K562 (cell line): ENCODE results near the gene PSMA5. TPM values are rescaled to one million over a fixed set of nuclear protein-coding genes. Genes with fewer than 3 reads are reported as not detected.
A peak's percentile ranks its signal among the peaks of the same experiment; 100 is the strongest.

Experiments used
- ARID1B ChIP-seq: fragments of 450-650 bp; IDR thresholded peaks from 2 replicates; pipeline ENCODE4 v1.6.1; 2016; ENCODE audit warnings: antibody characterized with exemption, mild to moderate bottlenecking, inconsistent platforms
- BRCA1 ChIP-seq, 2 experiments: fragments of 450-650 bp in 1 of 2; sonication (generic) in 1 of 2; formaldehyde crosslinking in 1 of 2; IDR thresholded peaks; 2 replicates each; pipeline versions ENCODE4 v1.5.0 to v1.6.1; 2017 to 2020; ENCODE audit warnings: mild to moderate bottlenecking in 1 of 2, missing genetic modification reagents in 1 of 2
- CAMTA2 ChIP-seq: fragments of 250-450 bp; sonication (Bioruptor Pico); conservative IDR thresholded peaks from 2 replicates; pipeline ENCODE4 v1.5.1; 2022
- DIDO1 ChIP-seq: fragments of 450-650 bp; IDR thresholded peaks from 2 replicates; pipeline ENCODE4 v1.6.1; 2016; ENCODE audit warnings: low read depth, missing biosample characterization, missing genetic modification characterization
- ESRRA ChIP-seq: fragments of 450-650 bp; IDR thresholded peaks from 2 replicates; pipeline ENCODE4 v1.6.1; 2014; ENCODE audit warnings: low read depth, mild to moderate bottlenecking, moderate library complexity, borderline replicate concordance
- EWSR1 ChIP-seq: fragments of 450-650 bp; IDR thresholded peaks from 2 replicates; pipeline ENCODE4 v1.6.1; 2018; ENCODE audit warnings: borderline replicate concordance, mild to moderate bottlenecking, low read depth, moderate library complexity; ENCODE audit not compliant: partially characterized antibody
- MCM7 ChIP-seq, 2 experiments: fragments of 450-650 bp; IDR thresholded peaks; 2 replicates each; pipeline ENCODE4 v1.6.1; 2016 to 2018
- MTA1 ChIP-seq: fragments of 450-650 bp; IDR thresholded peaks from 2 replicates; pipeline ENCODE4 v1.6.1; 2017; ENCODE audit warnings: borderline replicate concordance
- NBN ChIP-seq: fragments of 450-650 bp; IDR thresholded peaks from 2 replicates; pipeline ENCODE4 v1.6.1; 2016; ENCODE audit warnings: low read depth, mild to moderate bottlenecking
- NEUROD1 ChIP-seq: fragments of 150-350 bp; IDR thresholded peaks from 2 replicates; pipeline ENCODE4 v1.6.1; 2014; ENCODE audit warnings: borderline replicate concordance, low read length, low read depth; ENCODE audit not compliant: partially characterized antibody
- SNRNP70 ChIP-seq: fragments of 200-400 bp; formaldehyde crosslinking; optimal IDR thresholded peaks from 2 replicates; pipeline ENCODE3; 2017; ENCODE audit warnings: low read depth, low read length
- SRSF3 ChIP-seq: fragments of 200-400 bp; formaldehyde crosslinking; IDR thresholded peaks from 2 replicates; pipeline ENCODE4 v1.6.1; 2016; ENCODE audit warnings: mild to moderate bottlenecking, low read length, moderate library complexity; ENCODE audit not compliant: insufficient read depth
- ZSCAN32 ChIP-seq: fragments of 450-650 bp; formaldehyde crosslinking; IDR thresholded peaks from 2 replicates; pipeline ENCODE4 v1.4.0; 2020; ENCODE audit warnings: mild to moderate bottlenecking, moderate library complexity
- polyA plus RNA-seq, 8 experiments: library from polyadenylated mRNA; depleted of rRNA in 4 of 8; stranded (reverse) in 5 of 8; unstranded in 3 of 8; fragments of >200 nt; fragmentation: Nextera tagmentation in 2 of 8; fragmentation: Illumina TruSeq in 1 of 8; extraction: Ambion mirVana in 2 of 8; extraction: Trizol in 1 of 8; gene quantifications; 2 replicates each; pipeline versions ENCODE4 v1.2.1 to v1.2.3, GENCODE V29; 2011 to 2014; ENCODE audit warnings: inconsistent platforms in 1 of 8, missing spikeins in 1 of 8
- total RNA-seq, 7 experiments: library from RNA; depleted of rRNA in 6 of 7; stranded (reverse); fragments of >200 nt in 6 of 7; fragmentation: Illumina TruSeq in 2 of 7; extraction: Trizol in 2 of 7; gene quantifications; 2 replicates each; pipeline versions ENCODE4 v1.2.1 to v1.2.3, GENCODE V29; 2011 to 2021; ENCODE audit warnings: low replicate concordance in 1 of 7
- TF ChIP-seq, protein P1 (sequence below): fragments of 250-450 bp; sonication (Bioruptor Pico); IDR thresholded peaks from 2 replicates; pipeline ENCODE4 v1.5.0; 2020; ENCODE audit warnings: mild to moderate bottlenecking, borderline replicate concordance
- TF ChIP-seq, protein P2 (sequence below): IDR thresholded peaks from 2 replicates; pipeline ENCODE4 v1.6.1; 2011; ENCODE audit warnings: borderline replicate concordance, low read depth, mild to moderate bottlenecking, moderate library complexity, low read length; ENCODE audit not compliant: insufficient read depth, poor library complexity, severe bottlenecking
- TF ChIP-seq, protein P3 (sequence below), 2 experiments: IDR thresholded peaks; 2 replicates each; pipeline ENCODE4 v1.6.1; 2011; ENCODE audit warnings: borderline replicate concordance in 1 of 2, control low read depth in 1 of 2, low read depth in 1 of 2, low read length in 1 of 2, mild to moderate bottlenecking in 1 of 2, mixed read lengths in 1 of 2, moderate library complexity in 1 of 2; ENCODE audit not compliant: insufficient read depth in 1 of 2, insufficient read length in 1 of 2, poor library complexity in 1 of 2, severe bottlenecking in 1 of 2; ENCODE audit errors: extremely low read depth in 1 of 2
- TF ChIP-seq, protein P4 (sequence below): fragments of 450-650 bp; IDR thresholded peaks from 2 replicates; pipeline ENCODE4 v1.6.1; 2017; ENCODE audit warnings: mild to moderate bottlenecking, moderate library complexity
- TF ChIP-seq, protein P5 (sequence below), 2 experiments: IDR thresholded peaks; 2 replicates each; pipeline ENCODE4 v1.6.1; 2012; ENCODE audit warnings: improper control_type of control experiment in 2 of 2, low read depth in 2 of 2, low read length in 2 of 2, borderline replicate concordance in 1 of 2

Gene PSMA5
- total and polyA plus RNA-seq, 9 of the 15 experiments (the other 6 are each of a cell fraction or from before 2014, with no cell fraction given): 82.6 to 542 (median 287) TPM

DNA sequence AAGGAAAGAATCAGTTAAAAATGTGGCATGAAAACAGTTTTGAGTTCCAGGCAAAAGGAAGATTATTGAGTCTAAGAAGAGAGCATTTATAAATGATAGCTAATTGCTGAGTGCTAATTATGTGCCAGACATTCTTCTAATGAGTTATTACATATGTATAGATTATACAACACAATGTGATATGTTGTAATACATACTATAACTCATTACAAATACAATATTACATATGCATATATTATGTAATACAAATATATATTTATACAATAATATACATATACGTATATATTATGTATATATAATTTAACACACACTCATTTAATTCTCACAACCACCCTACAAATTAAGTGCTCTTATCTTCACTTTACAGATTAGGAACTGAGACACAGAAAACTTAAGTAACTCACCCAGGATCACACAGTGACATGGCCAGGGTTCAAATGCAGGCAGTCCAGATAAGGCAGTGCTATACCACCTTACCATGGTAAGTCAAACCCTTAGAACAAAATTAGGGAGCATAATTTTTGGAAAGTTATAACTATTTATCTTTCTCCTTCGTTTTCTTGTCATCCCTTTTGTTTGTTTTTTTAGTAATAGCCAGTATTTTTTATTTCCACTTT is 32.5 kb downstream of the PSMA5 start (continued):
- TF ChIP-seq, protein P1, sequence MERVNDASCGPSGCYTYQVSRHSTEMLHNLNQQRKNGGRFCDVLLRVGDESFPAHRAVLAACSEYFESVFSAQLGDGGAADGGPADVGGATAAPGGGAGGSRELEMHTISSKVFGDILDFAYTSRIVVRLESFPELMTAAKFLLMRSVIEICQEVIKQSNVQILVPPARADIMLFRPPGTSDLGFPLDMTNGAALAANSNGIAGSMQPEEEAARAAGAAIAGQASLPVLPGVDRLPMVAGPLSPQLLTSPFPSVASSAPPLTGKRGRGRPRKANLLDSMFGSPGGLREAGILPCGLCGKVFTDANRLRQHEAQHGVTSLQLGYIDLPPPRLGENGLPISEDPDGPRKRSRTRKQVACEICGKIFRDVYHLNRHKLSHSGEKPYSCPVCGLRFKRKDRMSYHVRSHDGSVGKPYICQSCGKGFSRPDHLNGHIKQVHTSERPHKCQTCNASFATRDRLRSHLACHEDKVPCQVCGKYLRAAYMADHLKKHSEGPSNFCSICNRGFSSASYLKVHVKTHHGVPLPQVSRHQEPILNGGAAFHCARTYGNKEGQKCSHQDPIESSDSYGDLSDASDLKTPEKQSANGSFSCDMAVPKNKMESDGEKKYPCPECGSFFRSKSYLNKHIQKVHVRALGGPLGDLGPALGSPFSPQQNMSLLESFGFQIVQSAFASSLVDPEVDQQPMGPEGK (CRISPR knock-in tag): no peak
- no peak for TF ChIP-seq ZSCAN32 (CRISPR knock-in tag)
- no peak for TF ChIP-seq NEUROD1
- TF ChIP-seq, protein P2, sequence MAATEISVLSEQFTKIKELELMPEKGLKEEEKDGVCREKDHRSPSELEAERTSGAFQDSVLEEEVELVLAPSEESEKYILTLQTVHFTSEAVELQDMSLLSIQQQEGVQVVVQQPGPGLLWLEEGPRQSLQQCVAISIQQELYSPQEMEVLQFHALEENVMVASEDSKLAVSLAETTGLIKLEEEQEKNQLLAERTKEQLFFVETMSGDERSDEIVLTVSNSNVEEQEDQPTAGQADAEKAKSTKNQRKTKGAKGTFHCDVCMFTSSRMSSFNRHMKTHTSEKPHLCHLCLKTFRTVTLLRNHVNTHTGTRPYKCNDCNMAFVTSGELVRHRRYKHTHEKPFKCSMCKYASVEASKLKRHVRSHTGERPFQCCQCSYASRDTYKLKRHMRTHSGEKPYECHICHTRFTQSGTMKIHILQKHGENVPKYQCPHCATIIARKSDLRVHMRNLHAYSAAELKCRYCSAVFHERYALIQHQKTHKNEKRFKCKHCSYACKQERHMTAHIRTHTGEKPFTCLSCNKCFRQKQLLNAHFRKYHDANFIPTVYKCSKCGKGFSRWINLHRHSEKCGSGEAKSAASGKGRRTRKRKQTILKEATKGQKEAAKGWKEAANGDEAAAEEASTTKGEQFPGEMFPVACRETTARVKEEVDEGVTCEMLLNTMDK: no peak
- no peak for TF ChIP-seq BRCA1 (IDR thresholded peaks at IDR 0.05)
- TF ChIP-seq BRCA1 (CRISPR knock-in tag; IDR thresholded peaks at IDR 0.05): no peak
- TF ChIP-seq SNRNP70: no peak
- TF ChIP-seq, protein P3, sequence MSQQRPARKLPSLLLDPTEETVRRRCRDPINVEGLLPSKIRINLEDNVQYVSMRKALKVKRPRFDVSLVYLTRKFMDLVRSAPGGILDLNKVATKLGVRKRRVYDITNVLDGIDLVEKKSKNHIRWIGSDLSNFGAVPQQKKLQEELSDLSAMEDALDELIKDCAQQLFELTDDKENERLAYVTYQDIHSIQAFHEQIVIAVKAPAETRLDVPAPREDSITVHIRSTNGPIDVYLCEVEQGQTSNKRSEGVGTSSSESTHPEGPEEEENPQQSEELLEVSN (IDR thresholded peaks at IDR 0.05; ENCODE audit: borderline replicate concordance in 1 of 2, extremely low read depth in 1 of 2, insufficient read depth in 1 of 2, insufficient read length in 1 of 2, low read depth in 1 of 2, low read length in 1 of 2, poor library complexity in 1 of 2, severe bottlenecking in 1 of 2): no peak
- 0 out of 2 replicates have a peak, but pooled peaks have one; percentile 12 for TF ChIP-seq NBN
- TF ChIP-seq DIDO1 (tag): no peak
- TF ChIP-seq MCM7 (IDR thresholded peaks at IDR 0.05): no peak
- TF ChIP-seq EWSR1: no peak
- TF ChIP-seq ESRRA: no peak
- TF ChIP-seq SRSF3: no peak
- TF ChIP-seq, protein P4, sequence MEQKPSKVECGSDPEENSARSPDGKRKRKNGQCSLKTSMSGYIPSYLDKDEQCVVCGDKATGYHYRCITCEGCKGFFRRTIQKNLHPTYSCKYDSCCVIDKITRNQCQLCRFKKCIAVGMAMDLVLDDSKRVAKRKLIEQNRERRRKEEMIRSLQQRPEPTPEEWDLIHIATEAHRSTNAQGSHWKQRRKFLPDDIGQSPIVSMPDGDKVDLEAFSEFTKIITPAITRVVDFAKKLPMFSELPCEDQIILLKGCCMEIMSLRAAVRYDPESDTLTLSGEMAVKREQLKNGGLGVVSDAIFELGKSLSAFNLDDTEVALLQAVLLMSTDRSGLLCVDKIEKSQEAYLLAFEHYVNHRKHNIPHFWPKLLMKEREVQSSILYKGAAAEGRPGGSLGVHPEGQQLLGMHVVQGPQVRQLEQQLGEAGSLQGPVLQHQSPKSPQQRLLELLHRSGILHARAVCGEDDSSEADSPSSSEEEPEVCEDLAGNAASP: no peak
- TF ChIP-seq CAMTA2 (CRISPR knock-in tag): no peak
- TF ChIP-seq MTA1: no peak
- peak; percentile 44; the same call in 1 of the 2 replicates for TF ChIP-seq ARID1B
- TF ChIP-seq, protein P5, sequence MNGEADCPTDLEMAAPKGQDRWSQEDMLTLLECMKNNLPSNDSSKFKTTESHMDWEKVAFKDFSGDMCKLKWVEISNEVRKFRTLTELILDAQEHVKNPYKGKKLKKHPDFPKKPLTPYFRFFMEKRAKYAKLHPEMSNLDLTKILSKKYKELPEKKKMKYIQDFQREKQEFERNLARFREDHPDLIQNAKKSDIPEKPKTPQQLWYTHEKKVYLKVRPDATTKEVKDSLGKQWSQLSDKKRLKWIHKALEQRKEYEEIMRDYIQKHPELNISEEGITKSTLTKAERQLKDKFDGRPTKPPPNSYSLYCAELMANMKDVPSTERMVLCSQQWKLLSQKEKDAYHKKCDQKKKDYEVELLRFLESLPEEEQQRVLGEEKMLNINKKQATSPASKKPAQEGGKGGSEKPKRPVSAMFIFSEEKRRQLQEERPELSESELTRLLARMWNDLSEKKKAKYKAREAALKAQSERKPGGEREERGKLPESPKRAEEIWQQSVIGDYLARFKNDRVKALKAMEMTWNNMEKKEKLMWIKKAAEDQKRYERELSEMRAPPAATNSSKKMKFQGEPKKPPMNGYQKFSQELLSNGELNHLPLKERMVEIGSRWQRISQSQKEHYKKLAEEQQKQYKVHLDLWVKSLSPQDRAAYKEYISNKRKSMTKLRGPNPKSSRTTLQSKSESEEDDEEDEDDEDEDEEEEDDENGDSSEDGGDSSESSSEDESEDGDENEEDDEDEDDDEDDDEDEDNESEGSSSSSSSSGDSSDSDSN (IDR thresholded peaks at IDR 0.05; ENCODE audit: borderline replicate concordance in 1 of 2, low read depth in 2 of 2, low read length in 2 of 2): no peak
